ENCODE measurements around the gene DCLK3. TPM values are rescaled to one million over a fixed set of nuclear protein-coding genes. Genes with fewer than 3 reads are reported as not detected.

The DCLK3 gene
- total RNA-seq, 2 experiments from 2014 or later = 0.10 to 0.72 TPM

- Mint-ChIP-seq H3K27ac (no peak overlapping the region), H3K9me3 (no peaks in the 10 kb centered on the region)
These were observed 23.1 kb downstream of the DCLK3 start for GRCh38 chr3:36741285-36741684.

DNA sequence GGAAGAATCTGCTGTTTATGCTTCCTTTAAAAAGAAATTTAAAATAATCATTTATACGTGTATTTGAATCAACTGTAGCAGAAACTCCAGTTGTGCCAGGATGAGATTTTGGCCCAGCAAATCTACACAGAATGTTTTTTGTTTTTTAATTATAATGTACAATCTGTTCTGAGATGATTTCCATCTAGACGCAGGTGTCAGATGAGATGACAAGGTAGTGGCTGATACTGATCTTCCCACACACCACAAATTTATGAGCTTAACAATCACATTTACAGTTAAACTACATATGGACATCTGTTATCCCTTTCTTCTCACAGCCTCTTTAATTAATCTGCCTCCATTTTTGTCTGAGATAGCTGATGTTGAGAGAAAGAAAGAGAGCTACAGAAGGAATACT lies 23.6 kb downstream of the DCLK3 start:
- Mint-ChIP-seq H3K27me3 (no peaks in the 10 kb centered on the region), H3K9me3 (no peaks in the 10 kb centered on the region), H3K4me3 (no peak overlapping the region), H3K27ac (no peak overlapping the region), H3K36me3 (no peaks in the 10 kb centered on the region), H3K4me1 (no peaks in the 10 kb centered on the region)
- no peak for DNase-seq

More at GRCh38 chr3:36741285-36741684, 23.1 kb downstream of the DCLK3 start:
- H3K4me1 Mint-ChIP-seq = no peaks in the 10 kb centered on the region
- no peak for DNase-seq
- no peaks in the 10 kb centered on the region for H3K36me3 Mint-ChIP-seq
- no peaks in the 10 kb centered on the region for H3K27me3 Mint-ChIP-seq
- no peak overlapping the region for H3K4me3 Mint-ChIP-seq

GRCh38 chr3:36738702-36739101 lies 25.7 kb downstream of the DCLK3 start:
- Mint-ChIP-seq H3K27ac (no peak overlapping the region), H3K4me1 (no peaks in the 10 kb centered on the region), H3K4me3 (no peak overlapping the region), H3K9me3 (no peaks in the 10 kb centered on the region), H3K36me3 (no peaks in the 10 kb centered on the region), H3K27me3 (no peaks in the 10 kb centered on the region)
- no peak for DNase-seq

DNA sequence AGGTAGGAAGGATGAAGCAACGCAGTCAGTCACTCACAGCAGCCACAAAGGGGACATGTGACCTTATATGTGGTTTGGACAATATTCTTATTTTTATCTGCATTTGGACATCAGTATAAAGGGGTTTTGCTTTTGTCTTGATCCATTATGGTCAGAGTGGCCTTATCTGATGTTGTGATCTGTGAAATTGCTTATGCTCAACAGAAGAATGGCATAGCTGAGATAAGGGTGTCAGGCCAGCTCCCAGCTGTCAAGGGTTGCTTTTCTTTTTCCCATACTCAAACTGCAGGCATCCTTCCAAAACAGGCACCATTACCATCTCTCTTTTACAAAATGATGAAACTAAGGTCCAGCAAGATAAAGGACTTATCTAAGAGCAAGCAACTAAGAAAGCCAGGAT lies 28.1 kb downstream of the DCLK3 start:
- Mint-ChIP-seq H3K9me3 (no peaks in the 10 kb centered on the region), H3K36me3 (no peaks in the 10 kb centered on the region), H3K27ac (no peak overlapping the region), H3K27me3 (no peaks in the 10 kb centered on the region), H3K4me1 (no peaks in the 10 kb centered on the region), H3K4me3 (no peak overlapping the region)
- no peak for DNase-seq

GRCh38 chr3:36734742-36735141 lies 29.6 kb downstream of the DCLK3 start:
- Mint-ChIP-seq H3K36me3 (no peaks in the 10 kb centered on the region), H3K4me1 (no peaks in the 10 kb centered on the region), H3K27ac (no peak overlapping the region), H3K27me3 (no peaks in the 10 kb centered on the region), H3K4me3 (no peak overlapping the region), H3K9me3 (no peaks in the 10 kb centered on the region)
- no peak for DNase-seq

DNA sequence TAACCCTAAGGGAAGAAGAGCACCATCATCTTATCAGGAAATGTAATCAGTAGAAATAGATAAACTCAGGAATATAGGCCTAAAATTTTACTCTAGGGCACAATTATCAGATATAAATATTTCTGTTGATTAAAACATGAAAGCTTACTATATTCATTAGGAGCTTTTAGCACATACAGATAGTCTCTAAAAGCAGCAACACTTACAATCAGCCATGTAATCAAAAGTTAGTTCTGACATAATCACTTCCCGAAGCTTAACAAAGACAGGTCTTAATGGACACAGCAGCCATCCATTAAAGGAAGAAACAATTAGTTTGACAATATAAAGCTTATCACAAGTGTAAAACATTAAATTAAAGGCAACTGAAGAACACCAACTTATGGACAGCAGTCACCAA lies 30.6 kb downstream of the DCLK3 start:
- Mint-ChIP-seq H3K4me3 (no peak overlapping the region), H3K27me3 (no peaks in the 10 kb centered on the region), H3K36me3 (no peaks in the 10 kb centered on the region), H3K9me3 (no peaks in the 10 kb centered on the region), H3K27ac (no peak overlapping the region), H3K4me1 (no peaks in the 10 kb centered on the region)
- DNase-seq = no peak

- Mint-ChIP-seq H3K27ac (no peak overlapping the region), H3K4me3 (no peak overlapping the region), H3K36me3 (no peaks in the 10 kb centered on the region), H3K9me3 (no peaks in the 10 kb centered on the region), H3K27me3 (no peaks in the 10 kb centered on the region), H3K4me1 (no peaks in the 10 kb centered on the region)
- DNase-seq = no peak
These were observed 31.1 kb downstream of the DCLK3 start for GRCh38 chr3:36733162-36733696.

GRCh38 chr3:36730966-36731365 lies 33.4 kb downstream of the DCLK3 start:
- Mint-ChIP-seq H3K27ac (no peak overlapping the region), H3K9me3 (no peaks in the 10 kb centered on the region), H3K4me1 (no peaks in the 10 kb centered on the region), H3K27me3 (no peaks in the 10 kb centered on the region), H3K4me3 (no peak overlapping the region), H3K36me3 (no peaks in the 10 kb centered on the region)
- DNase-seq = no peak

GRCh38 chr3:36729204-36730056 lies 34.9 kb downstream of the DCLK3 start:
- DNase-seq = no peak
- Mint-ChIP-seq H3K9me3 (peaks cover 2% of the 10 kb centered on the region), H3K27me3 (no peaks in the 10 kb centered on the region)

GRCh38 chr3:36714343-36715086 lies 49.8 kb downstream of the DCLK3 start:
- Mint-ChIP-seq H3K27ac (no peak overlapping the region), H3K36me3 (no peaks in the 10 kb centered on the region), H3K4me3 (no peak overlapping the region), H3K4me1 (no peaks in the 10 kb centered on the region), H3K9me3 (no peaks in the 10 kb centered on the region), H3K27me3 (no peaks in the 10 kb centered on the region)
- DNase-seq = no peak

More at GRCh38 chr3:36729204-36730056, 34.9 kb downstream of the DCLK3 start:
- Mint-ChIP-seq H3K4me3 (no peak overlapping the region), H3K27ac (no peak overlapping the region), H3K4me1 (no peaks in the 10 kb centered on the region), H3K36me3 (no peaks in the 10 kb centered on the region)

DNA sequence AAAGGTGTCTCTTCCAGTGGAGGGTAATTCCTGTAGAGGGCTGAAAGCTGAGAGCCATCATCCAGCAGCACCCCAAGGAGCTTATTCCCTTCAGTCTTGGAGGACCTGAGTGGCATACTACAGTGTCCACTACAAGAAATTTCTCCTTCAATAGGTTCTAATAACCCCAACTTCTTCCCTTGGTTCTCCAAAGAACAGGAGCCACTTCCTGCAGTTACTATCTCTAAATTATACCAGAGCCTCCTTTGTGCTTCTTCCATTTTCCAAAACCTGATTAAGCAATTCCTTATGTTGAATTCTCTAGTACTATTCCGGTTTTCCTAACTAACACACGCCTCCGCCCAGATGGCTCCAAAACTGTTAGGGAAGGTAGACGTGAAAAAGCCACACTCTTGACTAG lies 50.4 kb downstream of the DCLK3 start:
- Mint-ChIP-seq H3K27me3 (no peaks in the 10 kb centered on the region), H3K9me3 (no peaks in the 10 kb centered on the region), H3K4me3 (no peak overlapping the region), H3K36me3 (no peaks in the 10 kb centered on the region), H3K27ac (no peak overlapping the region), H3K4me1 (no peaks in the 10 kb centered on the region)
- DNase-seq = no peak

- Mint-ChIP-seq H3K27ac (no peak overlapping the region), H3K4me3 (no peak overlapping the region), H3K27me3 (no peaks in the 10 kb centered on the region), H3K36me3 (no peaks in the 10 kb centered on the region), H3K4me1 (peaks cover 2% of the 10 kb centered on the region), H3K9me3 (no peaks in the 10 kb centered on the region)
- no peak for DNase-seq
These were observed 53.7 kb downstream of the DCLK3 start for GRCh38 chr3:36710606-36711005.

DNA sequence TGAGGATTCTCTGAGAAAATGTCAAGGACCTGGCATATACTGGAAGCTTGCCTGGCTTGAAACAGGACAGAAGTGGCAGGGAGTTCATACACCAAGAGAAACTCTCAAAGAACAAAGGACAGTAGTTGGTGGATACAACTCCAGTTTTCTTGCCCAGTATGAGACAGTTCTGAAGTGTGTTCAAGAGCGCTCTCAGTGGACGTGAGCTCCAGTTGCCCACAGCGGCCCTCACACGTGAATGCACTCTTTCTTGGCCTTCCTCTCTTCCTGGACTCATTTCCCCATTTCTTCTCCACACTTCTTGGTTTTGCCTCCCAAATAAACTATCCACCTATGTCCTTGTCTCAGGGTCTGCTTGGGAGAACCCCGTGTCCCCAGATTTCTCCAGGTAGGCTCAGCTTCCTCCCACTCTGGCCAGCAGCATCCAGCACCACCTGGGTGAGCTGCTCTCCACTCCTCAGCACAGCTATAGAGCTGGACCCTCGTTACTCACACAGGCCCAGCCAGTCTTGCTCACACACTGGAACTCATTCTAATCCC lies 54.5 kb downstream of the DCLK3 start:
- H3K36me3 Mint-ChIP-seq = no peaks in the 10 kb centered on the region
- no peak for DNase-seq
- H3K4me3 Mint-ChIP-seq = no peak overlapping the region
- H3K9me3 Mint-ChIP-seq = no peaks in the 10 kb centered on the region
- peaks cover 2% of the 10 kb centered on the region for H3K4me1 Mint-ChIP-seq
- H3K27me3 Mint-ChIP-seq = no peaks in the 10 kb centered on the region
- no peak overlapping the region for H3K27ac Mint-ChIP-seq

DNA sequence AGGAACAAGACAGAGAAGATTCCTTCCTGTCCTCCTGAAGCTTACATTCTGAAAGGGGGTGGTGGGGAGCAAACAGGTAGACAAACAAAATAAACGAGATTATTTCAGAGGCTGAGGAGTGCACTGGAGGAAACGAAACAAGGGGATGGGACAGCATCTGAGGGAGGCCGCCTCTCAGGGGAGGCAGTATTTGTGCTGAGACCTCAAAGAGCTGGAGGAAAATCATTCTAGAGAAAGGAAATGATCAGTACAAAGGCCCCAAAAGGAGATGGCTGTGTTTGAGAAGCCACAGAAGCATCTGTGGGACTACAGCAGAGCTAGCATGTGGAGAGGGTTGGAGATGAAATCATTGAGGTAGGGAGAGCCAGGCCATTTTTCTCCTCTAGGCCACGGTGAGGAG lies 55.1 kb downstream of the DCLK3 start:
- no peaks in the 10 kb centered on the region for H3K9me3 Mint-ChIP-seq
- no peak for DNase-seq
- no peaks in the 10 kb centered on the region for H3K36me3 Mint-ChIP-seq
- peaks cover 2% of the 10 kb centered on the region for H3K4me1 Mint-ChIP-seq
- H3K27ac Mint-ChIP-seq = no peak overlapping the region
- no peak overlapping the region for H3K4me3 Mint-ChIP-seq
- H3K27me3 Mint-ChIP-seq = no peaks in the 10 kb centered on the region

DNA sequence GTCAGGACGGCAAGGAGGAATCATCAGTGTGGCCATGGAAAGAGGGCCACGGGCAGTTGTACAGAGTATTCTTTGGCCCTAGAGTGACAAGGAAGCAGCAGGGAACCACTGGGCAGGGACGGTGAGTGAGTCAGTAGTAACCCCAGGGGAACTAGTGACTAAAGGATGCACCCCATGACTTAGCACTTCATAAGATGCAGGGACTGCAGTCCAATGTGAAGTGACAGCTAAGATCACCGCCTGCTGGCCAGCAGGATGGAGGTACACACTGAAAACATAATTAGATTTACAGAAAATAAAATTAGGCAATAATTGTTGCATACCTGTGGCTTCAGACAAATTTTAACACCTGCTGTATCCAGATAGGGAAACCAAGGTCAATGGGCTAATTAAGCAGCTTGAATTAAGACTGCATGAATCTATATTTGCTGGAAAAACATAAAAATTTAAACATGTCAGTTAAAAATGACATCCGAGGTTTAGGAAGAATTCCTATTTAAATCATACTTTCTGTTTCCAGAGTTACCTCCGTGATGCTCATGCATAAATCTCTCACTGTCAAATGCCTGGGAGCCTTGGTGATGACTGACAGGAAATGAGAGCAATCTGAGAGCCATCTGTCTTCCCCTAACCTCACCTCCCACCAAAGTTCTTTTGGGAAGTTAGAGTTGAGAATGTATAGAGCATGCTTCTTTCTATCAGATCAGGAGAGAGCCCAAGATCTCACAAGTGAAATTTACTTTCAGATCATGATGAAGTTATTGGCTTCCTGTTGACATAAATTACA lies 56.5 kb downstream of the DCLK3 start:
- DNase-seq = no peak
- Mint-ChIP-seq H3K4me3 (no peak overlapping the region), H3K27ac (no peak overlapping the region), H3K4me1 (peaks cover 2% of the 10 kb centered on the region), H3K36me3 (no peaks in the 10 kb centered on the region), H3K27me3 (no peaks in the 10 kb centered on the region), H3K9me3 (no peaks in the 10 kb centered on the region)
